HG03103 (cell line): ENCODE measurements around the gene GPR84.
A peak's percentile ranks its signal among the peaks of the same experiment; 100 is the strongest.
"Not testable (repeated sequence)": the region's sequence is repeated elsewhere in the genome, so short reads cannot be mapped to it uniquely, and the experiment has no call there.

Source experiments
- ATAC-seq: cut with Tn5 transposase; IDR thresholded peaks from one replicate; pipeline ENCODE4 v1.9.1; 2021; ENCODE audit warnings: low read depth; ENCODE audit not compliant: unreplicated experiment

The GPR84 gene

DNA sequence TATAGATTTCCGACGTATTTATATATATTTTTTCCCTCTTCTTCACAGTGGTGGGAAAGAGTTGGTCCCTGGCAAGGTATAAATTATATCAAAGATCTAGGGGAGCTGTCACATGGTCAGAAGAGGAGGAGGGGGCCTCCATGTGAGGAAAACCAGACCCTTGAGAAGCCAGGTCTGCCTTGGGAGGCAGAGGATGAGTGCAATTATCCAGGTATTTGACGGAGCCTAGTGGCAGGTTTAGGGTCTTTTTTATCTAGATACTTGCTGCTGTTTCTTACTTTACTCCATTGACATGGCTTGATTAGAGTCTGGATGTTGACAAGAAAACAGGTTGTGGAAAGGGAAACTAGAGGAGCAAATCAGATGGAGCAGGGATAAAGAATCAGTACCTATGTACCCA is 33.8 kb downstream of the GPR84 start:
- ATAC-seq: no peak

- no peak for ATAC-seq
Observed at GRCh38 chr12:54329759-54330158, 34.5 kb downstream of the GPR84 start.

DNA sequence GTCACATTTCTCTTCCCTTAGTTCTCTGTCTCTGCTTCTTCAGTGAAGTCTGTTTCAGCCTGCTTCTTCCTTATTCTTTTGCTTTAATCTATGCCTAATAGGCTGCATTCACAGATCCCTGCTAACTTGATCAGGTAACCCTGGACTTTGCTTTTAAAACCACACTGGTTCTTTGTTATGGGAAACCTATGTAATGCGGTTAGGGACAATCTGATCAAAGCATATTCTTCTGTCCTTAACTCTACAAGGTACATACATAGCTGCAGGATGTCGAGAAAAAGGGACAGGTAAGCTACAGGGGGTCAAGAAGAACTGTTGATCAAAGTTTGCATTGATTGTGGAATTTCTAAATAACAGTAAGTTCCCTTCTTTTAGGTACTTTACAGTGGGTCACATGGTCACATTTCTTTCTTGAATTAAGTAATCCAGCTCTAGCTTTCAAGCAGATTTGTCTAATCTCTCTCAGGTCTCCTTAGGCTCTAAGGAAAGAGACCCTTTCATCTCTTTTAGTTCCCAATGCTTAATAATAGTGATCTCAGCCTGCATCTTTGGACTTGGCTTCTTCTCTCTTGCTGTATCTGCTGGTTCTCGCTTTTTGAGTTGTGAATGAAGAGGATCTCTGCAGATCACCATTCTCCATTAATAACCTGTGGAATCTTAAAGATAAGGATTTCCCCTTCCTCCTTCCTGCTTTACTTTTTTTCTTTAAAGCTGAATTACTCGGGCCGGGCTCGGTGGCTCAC is 35.5 kb downstream of the GPR84 start:
- ATAC-seq: no peak

GRCh38 chr12:54325442-54326109 is 38.7 kb downstream of the GPR84 start:
- not testable (repeated sequence) for ATAC-seq

DNA sequence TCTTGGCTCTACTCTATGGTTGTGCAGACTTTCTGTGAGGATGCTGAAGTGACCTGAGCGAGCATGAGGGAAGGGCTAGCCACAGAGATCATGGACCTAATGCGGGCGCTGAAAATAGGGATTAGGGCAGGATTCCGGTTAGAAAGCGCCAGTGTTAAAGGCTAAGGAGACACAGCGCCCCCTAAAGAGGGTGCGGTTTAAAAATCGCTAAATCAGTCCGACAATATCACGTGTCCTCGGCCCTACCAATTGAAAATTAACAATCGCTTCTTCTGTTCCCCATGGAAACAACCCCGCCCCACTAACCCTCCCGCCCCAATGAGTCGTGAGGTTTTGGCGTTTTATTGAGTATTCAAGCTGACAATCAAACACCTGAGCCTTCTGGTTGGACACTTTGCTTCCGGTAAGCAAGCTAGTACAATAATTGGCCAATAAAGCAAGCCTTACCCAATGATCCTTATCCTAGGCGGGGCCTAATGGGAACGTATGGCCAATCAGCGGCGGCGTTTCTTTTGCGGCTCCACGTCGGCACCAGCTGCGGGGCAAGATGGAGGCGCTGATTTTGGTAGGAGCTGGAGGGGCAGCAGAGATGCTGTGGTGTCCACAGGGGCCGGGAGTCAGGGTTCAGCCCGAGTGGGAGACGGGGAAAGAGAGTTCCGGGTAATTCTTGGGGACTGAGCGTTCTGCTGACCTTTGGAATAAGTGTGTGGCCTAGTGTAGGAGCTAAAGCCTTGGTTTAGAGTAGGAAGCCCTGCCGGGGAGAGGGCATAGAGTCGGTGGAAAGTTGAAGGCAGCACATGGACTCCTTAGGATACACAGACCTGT is 39.5 kb downstream of the GPR84 start, which contains the start of gene COPZ1:
Gene COPZ1, plus strand, starts transcription at position 515 of the 825 bp plus-strand sequence. Its CDS starts 33 bp downstream, at position 548.
- peak; percentile 96 for ATAC-seq

DNA sequence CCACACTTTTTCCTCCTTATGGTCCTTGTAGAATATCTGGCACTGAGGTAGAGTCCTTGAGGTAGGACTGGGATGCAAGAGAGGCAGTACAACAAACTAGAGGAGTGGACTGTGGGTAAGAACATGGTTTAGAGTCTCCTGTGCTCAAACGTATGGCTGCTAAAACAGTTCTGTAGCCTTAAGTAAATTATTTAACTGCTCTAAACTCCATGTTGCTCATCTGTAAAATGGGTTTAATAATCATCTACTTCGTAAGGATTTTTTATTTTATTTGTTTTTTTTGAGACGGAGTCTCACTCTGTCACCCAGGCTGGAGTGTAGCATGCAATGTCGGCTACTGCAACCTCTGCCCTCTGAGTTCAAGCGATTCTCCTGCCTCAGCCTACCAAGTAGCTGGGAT is 42.9 kb downstream of the GPR84 start:
- ATAC-seq: no peak
